ENCODE results near the gene IL6. TPM values are rescaled to one million over a fixed set of nuclear protein-coding genes. Genes with fewer than 3 reads are reported as not detected.

The IL6 gene
- total RNA-seq, 1 experiment from 2014 or later, result not detected

GRCh38 chr7:22715969-22716368 is 11.0 kb upstream of the IL6 start:
- no peak overlapping the region for H3K9ac ChIP-seq (ENCODE audit: low read length)
- H3K4me3 ChIP-seq (replicated peaks in 1 of 2; ENCODE audit: low read depth in 1 of 2, low read length in 2 of 2), result no peak overlapping the region
- no peaks in the 10 kb centered on the region for H3K36me3 ChIP-seq (ENCODE audit: control insufficient read depth in 1 of 2, insufficient read depth in 2 of 2, low read length in 2 of 2)
- POLR2A ChIA-PET, result no interaction called here
- RAD21 ChIA-PET (ENCODE audit: low non-redundant PET in 1 of 2, low total read pairs in 2 of 2, uncharacterized antibody in 2 of 2, unreplicated experiment in 2 of 2), result no interaction called here
- no peak overlapping the region for H2AFZ ChIP-seq (ENCODE audit: low read depth, low read length, poor library complexity, severe bottlenecking)
- TF ChIP-seq ZFX (IDR thresholded peaks at IDR 0.05) (no peak), JUND (IDR thresholded peaks at IDR 0.05) (no peak), RAD21 (IDR thresholded peaks at IDR 0.05; ENCODE audit: low read depth) (no peak), ZBTB33 (IDR thresholded peaks at IDR 0.05; ENCODE audit: extremely low read depth, insufficient replicate concordance, low read length) (no peak), POLR2A (IDR thresholded peaks at IDR 0.05; ENCODE audit: borderline replicate concordance, extremely low read depth, insufficient read depth, insufficient read length) (no peak), TCF7L2 (IDR thresholded peaks at IDR 0.05; ENCODE audit: borderline replicate concordance, extremely low read depth, insufficient read depth, insufficient read length) (no peak), CBX3 (IDR thresholded peaks at IDR 0.05; ENCODE audit: low read depth) (no peak), ZNF274 (IDR thresholded peaks at IDR 0.05; ENCODE audit: low read depth, low read length) (no peak), SP1 (IDR thresholded peaks at IDR 0.05; ENCODE audit: low read depth) (no peak)
- H3K4me2 ChIP-seq (ENCODE audit: low read length), result no peak overlapping the region
- H4K20me1 ChIP-seq (ENCODE audit: insufficient read depth), result no peaks in the 10 kb centered on the region
- no peak overlapping the region for H3K27ac ChIP-seq (ENCODE audit: low read depth, low read length)
- no peaks in the 10 kb centered on the region for H3K9me2 ChIP-seq (ENCODE audit: insufficient read depth)
- CTCF ChIA-PET, result interaction anchor here (2.2 kb wide), 1 partner anchor 12 kb away, joined by 6 read pairs; no protein-coding TSS in a partner anchor
- no peaks in the 10 kb centered on the region for H3K9me3 ChIP-seq (ENCODE audit: control insufficient read depth in 1 of 2, insufficient read depth in 1 of 2, low read depth in 1 of 2, low read length in 2 of 2)
- no TSS peak for BruUV-seq (replicated peaks)
- intact Hi-C loops (cut with micrococcal nuclease), result no loop called here
- no peak for ATAC-seq
- DNase-seq (ENCODE audit: low read depth, low spot score), result no peak
- no peaks in the 10 kb centered on the region for H3K79me2 ChIP-seq (ENCODE audit: insufficient read depth, low read length)
- no peaks in the 10 kb centered on the region for H3K4me1 ChIP-seq (ENCODE audit: control insufficient read depth in 1 of 2, insufficient read depth in 2 of 2, low read length in 2 of 2)
- no peaks in the 10 kb centered on the region for H3K27me3 ChIP-seq (ENCODE audit: insufficient read depth, low read length)

- no peaks in the 10 kb centered on the region for H3K9me2 ChIP-seq (ENCODE audit: insufficient read depth)
- DNase-seq (ENCODE audit: low read depth, low spot score) (no peak), ATAC-seq (no peak)
- no peaks in the 10 kb centered on the region for H3K9me3 ChIP-seq (ENCODE audit: control insufficient read depth in 1 of 2, insufficient read depth in 1 of 2, low read depth in 1 of 2, low read length in 2 of 2)
- H3K4me3 ChIP-seq (replicated peaks in 1 of 2; ENCODE audit: low read depth in 1 of 2, low read length in 2 of 2), result no peak overlapping the region
- intact Hi-C loops (cut with micrococcal nuclease), result no loop called here
- no peak overlapping the region for H3K27ac ChIP-seq (ENCODE audit: low read depth, low read length)
- H3K79me2 ChIP-seq (ENCODE audit: insufficient read depth, low read length), result no peaks in the 10 kb centered on the region
- no peaks in the 10 kb centered on the region for H3K4me1 ChIP-seq (ENCODE audit: control insufficient read depth in 1 of 2, insufficient read depth in 2 of 2, low read length in 2 of 2)
- RAD21 ChIA-PET (ENCODE audit: low non-redundant PET in 1 of 2, low total read pairs in 2 of 2, uncharacterized antibody in 2 of 2, unreplicated experiment in 2 of 2), result no interaction called here
- POLR2A ChIA-PET, result no interaction called here
- H3K36me3 ChIP-seq (ENCODE audit: control insufficient read depth in 1 of 2, insufficient read depth in 2 of 2, low read length in 2 of 2), result no peaks in the 10 kb centered on the region
- no peak overlapping the region for H2AFZ ChIP-seq (ENCODE audit: low read depth, low read length, poor library complexity, severe bottlenecking)
- no peak overlapping the region for H3K4me2 ChIP-seq (ENCODE audit: low read length)
- H4K20me1 ChIP-seq (ENCODE audit: insufficient read depth), result no peaks in the 10 kb centered on the region
- H3K9ac ChIP-seq (ENCODE audit: low read length), result no peak overlapping the region
- BruUV-seq (replicated peaks), result no TSS peak
- no peaks in the 10 kb centered on the region for H3K27me3 ChIP-seq (ENCODE audit: insufficient read depth, low read length)
- CTCF ChIA-PET, result interaction anchor here (1.3 kb wide), 2 partner anchors 11 to 157 kb away, joined by 3 to 5 read pairs; no protein-coding TSS in a partner anchor
- TF ChIP-seq SIN3A (IDR thresholded peaks at IDR 0.05; ENCODE audit: low read depth) (no peak), CBX3 (IDR thresholded peaks at IDR 0.05; ENCODE audit: low read depth) (no peak), EZH2 (IDR thresholded peaks at IDR 0.05) (no peak), REST (IDR thresholded peaks at IDR 0.05; ENCODE audit: low read depth) (no peak), POLR2A (IDR thresholded peaks at IDR 0.05; ENCODE audit: borderline replicate concordance, extremely low read depth, insufficient read depth, insufficient read length) (no peak), SP1 (IDR thresholded peaks at IDR 0.05; ENCODE audit: low read depth) (no peak), EZH2phosphoT487 (IDR thresholded peaks at IDR 0.05; ENCODE audit: borderline replicate concordance) (no peak), ZNF274 (IDR thresholded peaks at IDR 0.05; ENCODE audit: low read depth, low read length) (no peak), SRF (IDR thresholded peaks at IDR 0.05; ENCODE audit: low read depth) (no peak), POLR2AphosphoS5 (IDR thresholded peaks at IDR 0.05; ENCODE audit: low read depth, low read length) (no peak), RAD21 (IDR thresholded peaks at IDR 0.05; ENCODE audit: low read depth) (no peak)
Observed at GRCh38 chr7:22717760-22718159, 9.2 kb upstream of the IL6 start.

Data from HCT116 (cell line).